Amniotic epithelial cell (primary cell): ENCODE data around the gene LACTB.
"Not testable (repeated sequence)": the region's sequence is repeated elsewhere in the genome, so short reads cannot be mapped to it uniquely, and the experiment has no call there.

Experiments used
- DNase-seq: peaks from one replicate; pipeline ENCODE4 v3.0.0-alpha.2; 2010; ENCODE audit warnings: low read depth

The LACTB gene

GRCh38 chr15:63090472-63090871, 31.2 kb upstream of the LACTB start:
- no peak for DNase-seq

GRCh38 chr15:63090887-63091286, 30.8 kb upstream of the LACTB start:
- DNase-seq, result no peak

- DNase-seq, result no peak
These were observed 29.8 kb upstream of the LACTB start for GRCh38 chr15:63091679-63092446.

- peak; percentile 72 for DNase-seq
These were observed 28.0 kb upstream of the LACTB start for GRCh38 chr15:63093486-63094205.

- peak; percentile 49 for DNase-seq
These were observed 27.1 kb upstream of the LACTB start for GRCh38 chr15:63094495-63094931.

- DNase-seq, result no peak
These were observed 25.5 kb upstream of the LACTB start for GRCh38 chr15:63096178-63096577.

- DNase-seq, result not testable (repeated sequence)
These were observed 22.8 kb upstream of the LACTB start for GRCh38 chr15:63098901-63099300.

- DNase-seq, result not testable (repeated sequence)
These were observed 22.1 kb upstream of the LACTB start for GRCh38 chr15:63099581-63099980.

GRCh38 chr15:63103416-63103815, 18.2 kb upstream of the LACTB start:
- DNase-seq, result no peak

- peak; percentile 96 for DNase-seq
These were observed 16.9 kb upstream of the LACTB start for GRCh38 chr15:63104727-63105126.

GRCh38 chr15:63105354-63105753, 16.3 kb upstream of the LACTB start:
- DNase-seq, result peak; percentile 20

- peak; percentile 100 for DNase-seq
These were observed 13.6 kb upstream of the LACTB start for GRCh38 chr15:63107895-63108546.

GRCh38 chr15:63109498-63109897, 12.2 kb upstream of the LACTB start:
- no peak for DNase-seq

- peak; percentile 77 for DNase-seq
These were observed 11.7 kb upstream of the LACTB start for GRCh38 chr15:63109920-63110319.

- DNase-seq, result no peak
These were observed 11.1 kb upstream of the LACTB start for GRCh38 chr15:63110428-63111026.

GRCh38 chr15:63111481-63111880, 10.2 kb upstream of the LACTB start:
- DNase-seq, result no peak

- DNase-seq, result no peak
These were observed 8.8 kb upstream of the LACTB start for GRCh38 chr15:63112871-63113270.

GRCh38 chr15:63114465-63114864, 7.2 kb upstream of the LACTB start:
- no peak for DNase-seq

GRCh38 chr15:63118854-63119253, 2.8 kb upstream of the LACTB start:
- no peak for DNase-seq

- DNase-seq, result peak; percentile 52
These were observed 578 bp downstream of the LACTB start for GRCh38 chr15:63122002-63122875.

- no peak for DNase-seq
These were observed 2.8 kb downstream of the LACTB start for GRCh38 chr15:63124506-63124905.
